Activated CD4-positive, alpha-beta memory T cell treated with anti-CD3 and anti-CD28 coated beads for 36 hours (primary cell): ENCODE data around the gene JAZF1. TPM values are rescaled to one million over a fixed set of nuclear protein-coding genes. Genes with fewer than 3 reads are reported as not detected.

Source experiments
- CTCF ChIA-PET: fragments of 350-600 bp; sonication (Branson Sonifier 250); formaldehyde crosslinking; loops from one replicate; lab custom pipeline; 2021; ENCODE audit warnings: antibody characterized with exemption, inconsistent platforms; lab: Charles Lee
- POLR2A ChIA-PET: fragments of 350-600 bp; sonication (Branson Sonifier 250); formaldehyde crosslinking; loops from one replicate; lab custom pipeline; 2021; ENCODE audit warnings: antibody characterized with exemption; lab: Charles Lee
- DNase-seq: peaks from one replicate; pipeline ENCODE4 v3.0.0-alpha.2; 2020
- H3K27ac Mint-ChIP-seq: one replicate; pipeline ENCODE4 v1.8.0; 2021; ENCODE audit warnings: mixed read lengths
- H3K27me3 Mint-ChIP-seq: one replicate; pipeline ENCODE4 v1.8.0; 2021; ENCODE audit warnings: mixed read lengths
- H3K36me3 Mint-ChIP-seq: one replicate; pipeline ENCODE4 v1.8.0; 2021; ENCODE audit warnings: mixed read lengths
- H3K4me1 Mint-ChIP-seq: one replicate; pipeline ENCODE4 v1.8.0; 2021; ENCODE audit warnings: low read depth, mixed read lengths
- H3K4me3 Mint-ChIP-seq: one replicate; pipeline ENCODE4 v1.8.0; 2021; ENCODE audit warnings: mild to moderate bottlenecking, mixed read lengths
- H3K9me3 Mint-ChIP-seq: one replicate; pipeline ENCODE4 v1.8.0; 2021; ENCODE audit warnings: mixed read lengths
- intact Hi-C: fragments of 100-400 bp; cut with micrococcal nuclease; formaldehyde crosslinking; loops from one replicate; pipeline ENCODE4 v1.15.1; 2023
- total RNA-seq, 2 experiments: library from RNA; stranded (reverse); gene quantifications; one replicate each; pipeline ENCODE4 v1.2.3, GENCODE V29; 2021

Gene JAZF1
- total RNA-seq, 2 experiments from 2014 or later: 3.8 to 4.3 TPM

- Mint-ChIP-seq H3K4me1 (peaks cover 32% of the 10 kb centered on the region), H3K27ac (peak overlapping the region; percentile 28), H3K9me3 (no peaks in the 10 kb centered on the region), H3K27me3 (no peaks in the 10 kb centered on the region), H3K36me3 (no peaks in the 10 kb centered on the region), H3K4me3 (no peak overlapping the region)
- intact Hi-C loops: no loop called here
- no peak for DNase-seq
- CTCF ChIA-PET: no interaction called here
- POLR2A ChIA-PET: no interaction called here
These were observed 5.5 kb downstream of the JAZF1 start for GRCh38 chr7:28174901-28175661.

GRCh38 chr7:28174442-28174841, 6.2 kb downstream of the JAZF1 start:
- Mint-ChIP-seq H3K27me3 (no peaks in the 10 kb centered on the region), H3K36me3 (no peaks in the 10 kb centered on the region), H3K27ac (peak overlapping the region; percentile 28), H3K4me1 (peaks cover 32% of the 10 kb centered on the region), H3K9me3 (no peaks in the 10 kb centered on the region), H3K4me3 (no peak overlapping the region)
- intact Hi-C loops: no loop called here
- POLR2A ChIA-PET: no interaction called here
- DNase-seq: no peak
- CTCF ChIA-PET: no interaction called here

- DNase-seq: no peak
- intact Hi-C loops: no loop called here
- H3K9me3 Mint-ChIP-seq: no peaks in the 10 kb centered on the region
- no peak overlapping the region for H3K27ac Mint-ChIP-seq
- H3K36me3 Mint-ChIP-seq: no peaks in the 10 kb centered on the region
- H3K4me3 Mint-ChIP-seq: no peak overlapping the region
- H3K27me3 Mint-ChIP-seq: no peaks in the 10 kb centered on the region
- ChIA-PET POLR2A (no interaction called here), CTCF (no interaction called here)
- H3K4me1 Mint-ChIP-seq: peaks cover 34% of the 10 kb centered on the region
These were observed 7.1 kb downstream of the JAZF1 start for GRCh38 chr7:28173531-28173930.

- CTCF ChIA-PET: no interaction called here
- H3K27ac Mint-ChIP-seq: no peak overlapping the region
- no peak overlapping the region for H3K4me3 Mint-ChIP-seq
- intact Hi-C loops: no loop called here
- no peaks in the 10 kb centered on the region for H3K9me3 Mint-ChIP-seq
- DNase-seq: no peak
- POLR2A ChIA-PET: no interaction called here
- H3K4me1 Mint-ChIP-seq: peaks cover 35% of the 10 kb centered on the region
- H3K36me3 Mint-ChIP-seq: no peaks in the 10 kb centered on the region
- H3K27me3 Mint-ChIP-seq: no peaks in the 10 kb centered on the region
These were observed 7.6 kb downstream of the JAZF1 start for GRCh38 chr7:28172958-28173357.

GRCh38 chr7:28170701-28171100, 9.9 kb downstream of the JAZF1 start:
- Mint-ChIP-seq H3K4me3 (no peak overlapping the region), H3K9me3 (no peaks in the 10 kb centered on the region), H3K27me3 (no peaks in the 10 kb centered on the region), H3K4me1 (peaks cover 27% of the 10 kb centered on the region), H3K36me3 (no peaks in the 10 kb centered on the region), H3K27ac (no peak overlapping the region)
- ChIA-PET CTCF (no interaction called here), POLR2A (no interaction called here)
- DNase-seq: no peak
- intact Hi-C loops: no loop called here

- DNase-seq: no peak
- Mint-ChIP-seq H3K27me3 (no peaks in the 10 kb centered on the region), H3K4me3 (no peak overlapping the region), H3K4me1 (peaks cover 17% of the 10 kb centered on the region), H3K36me3 (no peaks in the 10 kb centered on the region), H3K9me3 (no peaks in the 10 kb centered on the region), H3K27ac (no peak overlapping the region)
- ChIA-PET POLR2A (no interaction called here), CTCF (no interaction called here)
- intact Hi-C loops: no loop called here
These were observed 11.4 kb downstream of the JAZF1 start for GRCh38 chr7:28169230-28169629.

GRCh38 chr7:28168393-28169158, 12.0 kb downstream of the JAZF1 start:
- no peak overlapping the region for H3K27ac Mint-ChIP-seq
- intact Hi-C loops: no loop called here
- ChIA-PET CTCF (no interaction called here), POLR2A (no interaction called here)
- H3K4me3 Mint-ChIP-seq: no peak overlapping the region
- H3K4me1 Mint-ChIP-seq: peaks cover 14% of the 10 kb centered on the region
- H3K36me3 Mint-ChIP-seq: no peaks in the 10 kb centered on the region
- H3K9me3 Mint-ChIP-seq: no peaks in the 10 kb centered on the region
- DNase-seq: no peak
- no peaks in the 10 kb centered on the region for H3K27me3 Mint-ChIP-seq

- Mint-ChIP-seq H3K27me3 (no peaks in the 10 kb centered on the region), H3K36me3 (peaks cover under 1% of the 10 kb centered on the region), H3K4me1 (peaks cover 14% of the 10 kb centered on the region), H3K9me3 (no peaks in the 10 kb centered on the region), H3K27ac (no peak overlapping the region), H3K4me3 (no peak overlapping the region)
- ChIA-PET CTCF (no interaction called here), POLR2A (no interaction called here)
- intact Hi-C loops: no loop called here
- DNase-seq: no peak
These were observed 13.4 kb downstream of the JAZF1 start for GRCh38 chr7:28166982-28167715.

- intact Hi-C loops: no loop called here
- DNase-seq: no peak
- CTCF ChIA-PET: interaction anchor here (0.8 kb wide), 1 partner anchor 196 kb away, joined by 3 read pairs; no protein-coding TSS in a partner anchor
- no peaks in the 10 kb centered on the region for H3K9me3 Mint-ChIP-seq
- POLR2A ChIA-PET: no interaction called here
- no peak overlapping the region for H3K27ac Mint-ChIP-seq
- no peaks in the 10 kb centered on the region for H3K27me3 Mint-ChIP-seq
- peaks cover 14% of the 10 kb centered on the region for H3K4me1 Mint-ChIP-seq
- peaks cover 2% of the 10 kb centered on the region for H3K36me3 Mint-ChIP-seq
- H3K4me3 Mint-ChIP-seq: no peak overlapping the region
These were observed 14.3 kb downstream of the JAZF1 start for GRCh38 chr7:28165961-28166955.

GRCh38 chr7:28165261-28165660, 15.3 kb downstream of the JAZF1 start:
- Mint-ChIP-seq H3K27ac (no peak overlapping the region), H3K9me3 (no peaks in the 10 kb centered on the region), H3K4me1 (peaks cover 14% of the 10 kb centered on the region), H3K36me3 (peaks cover 3% of the 10 kb centered on the region), H3K4me3 (no peak overlapping the region), H3K27me3 (no peaks in the 10 kb centered on the region)
- ChIA-PET CTCF (no interaction called here), POLR2A (no interaction called here)
- no peak for DNase-seq
- intact Hi-C loops: no loop called here

- Mint-ChIP-seq H3K36me3 (peaks cover 11% of the 10 kb centered on the region), H3K4me3 (no peak overlapping the region), H3K9me3 (no peaks in the 10 kb centered on the region), H3K4me1 (peaks cover 9% of the 10 kb centered on the region), H3K27me3 (no peaks in the 10 kb centered on the region), H3K27ac (no peak overlapping the region)
- ChIA-PET CTCF (no interaction called here), POLR2A (no interaction called here)
- no peak for DNase-seq
- intact Hi-C loops: no loop called here
These were observed 16.6 kb downstream of the JAZF1 start for GRCh38 chr7:28163949-28164348.
